HepG2 (cell line): ENCODE data around the gene LHPP. TPM values are rescaled to one million over a fixed set of nuclear protein-coding genes. Genes with fewer than 3 reads are reported as not detected.

Source experiments
- HNRNPH1 ChIP-seq: fragments of 200-400 bp; formaldehyde crosslinking; optimal IDR thresholded peaks from 2 replicates; pipeline ENCODE3; 2017; ENCODE audit warnings: mild to moderate bottlenecking, low read depth, low read length
- JARID2 ChIP-seq: sonication (generic); formaldehyde crosslinking; IDR thresholded peaks from 2 replicates; pipeline ENCODE4 v1.8.1; 2023; ENCODE audit warnings: missing genetic modification reagents, inconsistent platforms; ENCODE audit not compliant: insufficient replicate concordance
- JDP2 ChIP-seq: sonication (generic); formaldehyde crosslinking; IDR thresholded peaks from 2 replicates; pipeline ENCODE4 v1.8.1; 2022; ENCODE audit warnings: missing genetic modification reagents, borderline replicate concordance
- PCBP1 ChIP-seq: fragments of 200-400 bp; formaldehyde crosslinking; IDR thresholded peaks from 2 replicates; pipeline ENCODE4 v1.6.1; 2017; ENCODE audit warnings: mild to moderate bottlenecking, low read depth, low read length, borderline replicate concordance
- RARA ChIP-seq: IDR thresholded peaks from 2 replicates; pipeline ENCODE4 v1.6.1; 2016; ENCODE audit warnings: missing genetic modification reagents, missing compliant biosample characterization
- ZBTB4 ChIP-seq: sonication (generic); formaldehyde crosslinking; IDR thresholded peaks from 2 replicates; pipeline ENCODE4 v1.4.0; 2020; ENCODE audit warnings: missing genetic modification reagents, mild to moderate bottlenecking, borderline replicate concordance
- ZFP41 ChIP-seq: sonication (generic); formaldehyde crosslinking; IDR thresholded peaks from 2 replicates; pipeline ENCODE4 v1.4.0; 2020; ENCODE audit warnings: mild to moderate bottlenecking, missing genetic modification reagents, borderline replicate concordance
- ZNF160 ChIP-seq: sonication (generic); formaldehyde crosslinking; IDR thresholded peaks from 2 replicates; pipeline ENCODE4 v1.8.0; 2022; ENCODE audit warnings: mild to moderate bottlenecking, inconsistent platforms, missing genetic modification reagents
- ZNF335 ChIP-seq: sonication (generic); formaldehyde crosslinking; IDR thresholded peaks from 2 replicates; pipeline ENCODE4 v1.4.0; 2020; ENCODE audit warnings: missing genetic modification reagents
- ZNF431 ChIP-seq: sonication (generic); formaldehyde crosslinking; IDR thresholded peaks from 2 replicates; pipeline ENCODE4 v1.9.0; 2022; ENCODE audit warnings: missing genetic modification reagents, low read depth, mild to moderate bottlenecking, borderline replicate concordance
- ZNF790 ChIP-seq: sonication (generic); formaldehyde crosslinking; IDR thresholded peaks from 2 replicates; pipeline ENCODE4 v1.8.0; 2022; ENCODE audit warnings: missing genetic modification reagents, mild to moderate bottlenecking, borderline replicate concordance
- ZSCAN20 ChIP-seq: sonication (generic); formaldehyde crosslinking; IDR thresholded peaks from 2 replicates; pipeline ENCODE4 v1.4.0; 2020; ENCODE audit warnings: missing genetic modification reagents, mild to moderate bottlenecking, borderline replicate concordance
- polyA plus RNA-seq, 8 experiments: library from polyadenylated mRNA; depleted of rRNA in 3 of 8; stranded (reverse) in 7 of 8; unstranded in 1 of 8; fragments of >200 nt; fragmentation: Illumina TruSeq in 4 of 8; extraction: Trizol in 4 of 8; gene quantifications; 2 replicates each; pipeline versions ENCODE4 v1.2.1 to v1.2.3, GENCODE V29; 2011 to 2016; ENCODE audit warnings: low read depth in 4 of 8, missing spikeins in 1 of 8, mixed read lengths in 1 of 8; ENCODE audit not compliant: insufficient read depth in 1 of 8
- total RNA-seq, 5 experiments: library from RNA; depleted of rRNA; stranded (reverse); fragments of >200 nt; fragmentation: Illumina TruSeq; extraction: Trizol; gene quantifications; 2 replicates each; pipeline ENCODE4 v1.2.3, GENCODE V29; 2016; ENCODE audit warnings: low read depth in 1 of 5
- TF ChIP-seq, protein P1 (sequence below): sonication (generic); formaldehyde crosslinking; IDR thresholded peaks from 2 replicates; pipeline ENCODE4 v1.4.0; 2020; ENCODE audit warnings: mild to moderate bottlenecking, missing genetic modification reagents
- TF ChIP-seq, protein P2 (sequence below): sonication (generic); formaldehyde crosslinking; IDR thresholded peaks from 2 replicates; pipeline ENCODE4 v1.8.1; 2023; ENCODE audit warnings: missing genetic modification reagents, mild to moderate bottlenecking, borderline replicate concordance
- TF ChIP-seq, protein P3 (sequence below), 2 experiments: sonication (generic) in 1 of 2; formaldehyde crosslinking in 1 of 2; IDR thresholded peaks; 2 replicates each; pipeline versions ENCODE4 v1.4.0 to v1.6.1; 2018 to 2020; ENCODE audit warnings: missing genetic modification reagents in 2 of 2, borderline replicate concordance in 1 of 2, low read depth in 1 of 2, mild to moderate bottlenecking in 1 of 2, missing biosample characterization in 1 of 2
- TF ChIP-seq, protein P4 (sequence below): sonication (generic); formaldehyde crosslinking; IDR thresholded peaks from 2 replicates; pipeline ENCODE4 v1.5.0; 2020; ENCODE audit warnings: mild to moderate bottlenecking, missing genetic modification reagents

LHPP gene
- total and polyA plus RNA-seq, 2 of the 13 experiments (the other 11 are each of a cell fraction or from before 2014, with no cell fraction given), result 5.2 to 13.1 TPM

DNA sequence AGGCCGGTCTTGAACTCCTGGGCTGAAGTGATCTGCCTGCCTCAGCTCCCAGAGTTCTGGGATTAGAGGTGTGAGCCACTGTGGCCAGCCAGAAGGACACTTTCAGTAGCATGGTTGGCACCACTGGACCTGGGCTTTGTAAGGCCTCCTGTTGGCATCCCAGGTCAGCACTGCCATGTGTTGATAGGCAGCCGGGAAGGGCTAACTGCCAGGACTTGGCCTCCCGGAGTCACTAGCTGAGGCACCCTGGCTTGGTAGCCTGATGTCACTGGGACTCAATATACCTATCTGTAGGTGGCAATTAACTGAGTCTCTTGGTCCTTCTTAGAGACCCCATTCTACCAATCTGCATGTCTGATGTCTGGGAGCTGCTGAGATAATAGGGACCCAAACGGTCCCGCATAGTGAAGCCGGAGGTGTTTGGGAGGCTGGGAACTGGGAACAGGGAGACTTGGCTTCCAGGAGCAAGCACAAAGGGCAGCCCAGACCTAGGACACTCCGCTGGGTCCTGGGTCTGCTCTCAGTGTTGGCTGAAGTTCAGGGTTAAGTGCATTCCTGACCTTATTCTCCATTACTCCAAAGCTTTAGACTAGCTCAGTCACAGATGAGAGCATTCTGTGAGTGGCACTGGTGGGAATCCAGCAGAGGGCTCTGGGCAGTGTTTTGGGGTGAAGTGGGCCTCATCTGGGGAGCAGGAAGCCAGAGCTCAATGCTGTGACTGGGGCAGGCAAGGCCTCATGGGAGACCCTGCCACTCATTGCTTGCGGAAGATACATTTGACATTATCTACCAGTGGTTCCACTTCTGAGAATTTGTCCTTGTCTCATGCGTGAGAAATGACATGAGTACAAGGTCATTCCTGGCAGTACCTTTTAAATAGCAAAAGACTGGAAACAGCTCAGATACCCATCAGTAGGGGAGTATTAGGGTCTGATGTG is 2.7 kb downstream of the LHPP start (continued):
- TF ChIP-seq, protein P1, sequence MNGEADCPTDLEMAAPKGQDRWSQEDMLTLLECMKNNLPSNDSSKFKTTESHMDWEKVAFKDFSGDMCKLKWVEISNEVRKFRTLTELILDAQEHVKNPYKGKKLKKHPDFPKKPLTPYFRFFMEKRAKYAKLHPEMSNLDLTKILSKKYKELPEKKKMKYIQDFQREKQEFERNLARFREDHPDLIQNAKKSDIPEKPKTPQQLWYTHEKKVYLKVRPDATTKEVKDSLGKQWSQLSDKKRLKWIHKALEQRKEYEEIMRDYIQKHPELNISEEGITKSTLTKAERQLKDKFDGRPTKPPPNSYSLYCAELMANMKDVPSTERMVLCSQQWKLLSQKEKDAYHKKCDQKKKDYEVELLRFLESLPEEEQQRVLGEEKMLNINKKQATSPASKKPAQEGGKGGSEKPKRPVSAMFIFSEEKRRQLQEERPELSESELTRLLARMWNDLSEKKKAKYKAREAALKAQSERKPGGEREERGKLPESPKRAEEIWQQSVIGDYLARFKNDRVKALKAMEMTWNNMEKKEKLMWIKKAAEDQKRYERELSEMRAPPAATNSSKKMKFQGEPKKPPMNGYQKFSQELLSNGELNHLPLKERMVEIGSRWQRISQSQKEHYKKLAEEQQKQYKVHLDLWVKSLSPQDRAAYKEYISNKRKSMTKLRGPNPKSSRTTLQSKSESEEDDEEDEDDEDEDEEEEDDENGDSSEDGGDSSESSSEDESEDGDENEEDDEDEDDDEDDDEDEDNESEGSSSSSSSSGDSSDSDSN (CRISPR knock-in tag), result 0 out of 2 replicates have a peak, but pooled peaks have one; percentile 22
- no peak for TF ChIP-seq JDP2 (CRISPR knock-in tag)
- no peak for TF ChIP-seq PCBP1
- TF ChIP-seq ZNF335 (CRISPR knock-in tag), result no peak
- no peak for TF ChIP-seq ZNF160
- TF ChIP-seq ZNF431 (CRISPR knock-in tag), result no peak
- TF ChIP-seq ZBTB4 (CRISPR knock-in tag), result no peak
- no peak for TF ChIP-seq HNRNPH1
- no peak for TF ChIP-seq JARID2 (CRISPR knock-in tag)
- no peak for TF ChIP-seq ZFP41 (CRISPR knock-in tag)
- TF ChIP-seq ZNF790 (CRISPR knock-in tag), result no peak
- TF ChIP-seq, protein P2, sequence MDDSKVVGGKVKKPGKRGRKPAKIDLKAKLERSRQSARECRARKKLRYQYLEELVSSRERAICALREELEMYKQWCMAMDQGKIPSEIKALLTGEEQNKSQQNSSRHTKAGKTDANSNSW (CRISPR knock-in tag), result no peak
- TF ChIP-seq, protein P3, sequence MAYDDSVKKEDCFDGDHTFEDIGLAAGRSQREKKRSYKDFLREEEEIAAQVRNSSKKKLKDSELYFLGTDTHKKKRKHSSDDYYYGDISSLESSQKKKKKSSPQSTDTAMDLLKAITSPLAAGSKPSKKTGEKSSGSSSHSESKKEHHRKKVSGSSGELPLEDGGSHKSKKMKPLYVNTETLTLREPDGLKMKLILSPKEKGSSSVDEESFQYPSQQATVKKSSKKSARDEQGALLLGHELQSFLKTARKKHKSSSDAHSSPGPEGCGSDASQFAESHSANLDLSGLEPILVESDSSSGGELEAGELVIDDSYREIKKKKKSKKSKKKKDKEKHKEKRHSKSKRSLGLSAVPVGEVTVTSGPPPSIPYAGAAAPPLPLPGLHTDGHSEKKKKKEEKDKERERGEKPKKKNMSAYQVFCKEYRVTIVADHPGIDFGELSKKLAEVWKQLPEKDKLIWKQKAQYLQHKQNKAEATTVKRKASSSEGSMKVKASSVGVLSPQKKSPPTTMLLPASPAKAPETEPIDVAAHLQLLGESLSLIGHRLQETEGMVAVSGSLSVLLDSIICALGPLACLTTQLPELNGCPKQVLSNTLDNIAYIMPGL (CRISPR knock-in tag; IDR thresholded peaks at IDR 0.05; ENCODE audit: borderline replicate concordance in 1 of 2, low read depth in 1 of 2), result no peak
- TF ChIP-seq RARA (CRISPR knock-in tag), result peak; percentile 57
- no peak for TF ChIP-seq ZSCAN20 (CRISPR knock-in tag)
- TF ChIP-seq, protein P4, sequence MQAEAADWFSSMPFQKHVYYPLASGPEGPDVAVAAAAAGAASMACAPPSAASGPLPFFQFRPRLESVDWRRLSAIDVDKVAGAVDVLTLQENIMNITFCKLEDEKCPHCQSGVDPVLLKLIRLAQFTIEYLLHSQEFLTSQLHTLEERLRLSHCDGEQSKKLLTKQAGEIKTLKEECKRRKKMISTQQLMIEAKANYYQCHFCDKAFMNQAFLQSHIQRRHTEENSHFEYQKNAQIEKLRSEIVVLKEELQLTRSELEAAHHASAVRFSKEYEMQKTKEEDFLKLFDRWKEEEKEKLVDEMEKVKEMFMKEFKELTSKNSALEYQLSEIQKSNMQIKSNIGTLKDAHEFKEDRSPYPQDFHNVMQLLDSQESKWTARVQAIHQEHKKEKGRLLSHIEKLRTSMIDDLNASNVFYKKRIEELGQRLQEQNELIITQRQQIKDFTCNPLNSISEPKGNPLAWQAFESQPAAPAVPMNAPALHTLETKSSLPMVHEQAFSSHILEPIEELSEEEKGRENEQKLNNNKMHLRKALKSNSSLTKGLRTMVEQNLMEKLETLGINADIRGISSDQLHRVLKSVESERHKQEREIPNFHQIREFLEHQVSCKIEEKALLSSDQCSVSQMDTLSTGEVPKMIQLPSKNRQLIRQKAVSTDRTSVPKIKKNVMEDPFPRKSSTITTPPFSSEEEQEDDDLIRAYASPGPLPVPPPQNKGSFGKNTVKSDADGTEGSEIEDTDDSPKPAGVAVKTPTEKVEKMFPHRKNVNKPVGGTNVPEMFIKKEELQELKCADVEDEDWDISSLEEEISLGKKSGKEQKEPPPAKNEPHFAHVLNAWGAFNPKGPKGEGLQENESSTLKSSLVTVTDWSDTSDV (CRISPR knock-in tag), result no peak
